ENCODE results near the gene ZSCAN4.

DNA sequence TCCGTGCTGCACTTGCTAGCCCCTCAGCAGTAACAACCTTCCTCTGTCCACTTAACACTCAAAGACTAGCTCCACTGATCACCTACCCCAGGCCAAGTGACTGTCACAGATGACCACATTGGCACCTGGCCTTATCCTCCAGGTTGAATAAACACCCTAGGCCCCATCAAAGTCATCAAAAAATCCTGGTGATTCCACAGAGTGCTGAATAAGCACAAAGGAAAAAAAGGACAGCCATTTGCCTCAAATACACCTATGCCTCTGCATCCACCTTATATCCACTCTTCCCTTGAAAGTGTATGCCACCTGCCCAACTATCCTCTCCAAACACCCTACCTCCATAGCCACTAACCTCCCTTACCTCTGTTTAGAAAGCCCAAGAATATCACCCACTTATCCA is 37.6 kb downstream of the ZSCAN4 start:
- TF ChIP-seq, protein P1, sequence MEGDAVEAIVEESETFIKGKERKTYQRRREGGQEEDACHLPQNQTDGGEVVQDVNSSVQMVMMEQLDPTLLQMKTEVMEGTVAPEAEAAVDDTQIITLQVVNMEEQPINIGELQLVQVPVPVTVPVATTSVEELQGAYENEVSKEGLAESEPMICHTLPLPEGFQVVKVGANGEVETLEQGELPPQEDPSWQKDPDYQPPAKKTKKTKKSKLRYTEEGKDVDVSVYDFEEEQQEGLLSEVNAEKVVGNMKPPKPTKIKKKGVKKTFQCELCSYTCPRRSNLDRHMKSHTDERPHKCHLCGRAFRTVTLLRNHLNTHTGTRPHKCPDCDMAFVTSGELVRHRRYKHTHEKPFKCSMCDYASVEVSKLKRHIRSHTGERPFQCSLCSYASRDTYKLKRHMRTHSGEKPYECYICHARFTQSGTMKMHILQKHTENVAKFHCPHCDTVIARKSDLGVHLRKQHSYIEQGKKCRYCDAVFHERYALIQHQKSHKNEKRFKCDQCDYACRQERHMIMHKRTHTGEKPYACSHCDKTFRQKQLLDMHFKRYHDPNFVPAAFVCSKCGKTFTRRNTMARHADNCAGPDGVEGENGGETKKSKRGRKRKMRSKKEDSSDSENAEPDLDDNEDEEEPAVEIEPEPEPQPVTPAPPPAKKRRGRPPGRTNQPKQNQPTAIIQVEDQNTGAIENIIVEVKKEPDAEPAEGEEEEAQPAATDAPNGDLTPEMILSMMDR (IDR thresholded peaks at IDR 0.05; ENCODE audit: insufficient read depth, low read length, poor library complexity, severe bottlenecking) = no peak
- TF ChIP-seq EZH2phosphoT487 (conservative IDR thresholded peaks at IDR 0.05; ENCODE audit: low read length) = no peak
